Panc1 (cell line): ENCODE results near the gene SLC22A3. TPM values are rescaled to one million over a fixed set of nuclear protein-coding genes. Genes with fewer than 3 reads are reported as not detected.

Source experiments
- ATAC-seq: fragments of 200-7000 bp; cut with Tn5 transposase; 2 replicates; pipeline ENCODE4 v1.9.1; 2020; ENCODE audit warnings: mild to moderate bottlenecking, moderate library complexity
- BruUV-seq: library from RNA; stranded (reverse); fragments of 400-500 nt; replicated peaks from 2 replicates; lab custom pipeline; 2021; lab: Mats Ljungman, UMichigan
- CTCF ChIA-PET: fragments of 300-600 bp; sonication (Branson Sonifier 250); formaldehyde crosslinking; loops from one replicate; lab custom pipeline; 2022; ENCODE audit warnings: antibody characterized with exemption; lab: Charles Lee
- POLR2A ChIA-PET: fragments of 300-600 bp; sonication (Branson Sonifier 250); formaldehyde crosslinking; loops from one replicate; lab custom pipeline; 2022; ENCODE audit warnings: antibody characterized with exemption; lab: Charles Lee
- DNase-seq: peaks from one replicate; pipeline ENCODE4 v3.0.0-alpha.2; 2010; ENCODE audit warnings: low read depth, low spot score
- H3K27ac ChIP-seq: 2 replicates; pipeline ENCODE4 v1.5.1; 2011; ENCODE audit warnings: mild to moderate bottlenecking, low read length, inconsistent platforms
- H3K27me3 ChIP-seq: fragments of 200-500 bp; sonication (Bioruptor generic); 2 replicates; pipeline ENCODE4 v1.6.0; 2014; ENCODE audit warnings: low read length, inconsistent platforms; ENCODE audit not compliant: control insufficient read depth, insufficient read depth
- H3K36me3 ChIP-seq: fragments of 200-500 bp; sonication (Bioruptor generic); 2 replicates; pipeline ENCODE4 v1.5.1; 2014; ENCODE audit warnings: inconsistent platforms, mild to moderate bottlenecking, low read length, moderate library complexity; ENCODE audit not compliant: control insufficient read depth, insufficient read depth
- H3K4me1 ChIP-seq: 2 replicates; pipeline ENCODE4 v1.5.1; 2011; ENCODE audit warnings: inconsistent platforms, mild to moderate bottlenecking, low read length, moderate library complexity; ENCODE audit not compliant: control insufficient read depth, insufficient read depth
- H3K4me3 ChIP-seq, 2 experiments: 2 replicates each; pipeline ENCODE4 v1.5.1; 2011 to 2012; ENCODE audit warnings: low read depth in 2 of 2, low read length in 2 of 2, mild to moderate bottlenecking in 2 of 2, inconsistent platforms in 1 of 2, moderate library complexity in 1 of 2
- H3K9me3 ChIP-seq: fragments of 200-500 bp; sonication (Bioruptor generic); 2 replicates; pipeline ENCODE4 v1.5.1; 2014; ENCODE audit warnings: low read depth, mild to moderate bottlenecking, inconsistent platforms, low read length, moderate library complexity; ENCODE audit not compliant: control insufficient read depth, insufficient read depth
- CTCF ChIP-seq: fragments of 450-650 bp; IDR thresholded peaks from 2 replicates; pipeline ENCODE4 v1.5.1; 2017; ENCODE audit warnings: mild to moderate bottlenecking
- POLR2AphosphoS5 ChIP-seq: IDR thresholded peaks from 2 replicates; pipeline ENCODE4 v1.6.1; 2012; ENCODE audit warnings: mild to moderate bottlenecking, low read depth, low read length, moderate library complexity
- SIN3A ChIP-seq: IDR thresholded peaks from 2 replicates; pipeline ENCODE4 v1.6.1; 2012; ENCODE audit warnings: low read depth, mild to moderate bottlenecking, low read length, moderate library complexity, borderline replicate concordance; ENCODE audit not compliant: insufficient read depth
- TCF7L2 ChIP-seq: IDR thresholded peaks from 2 replicates; pipeline ENCODE4 v1.6.1; 2011; ENCODE audit warnings: mild to moderate bottlenecking, low read depth, low read length, inconsistent platforms
- in situ Hi-C: cut with HindIII; loops from 2 replicates; pipeline ENCODE4 v1.10.0; 2016; ENCODE audit warnings: low sequenced_read_pairs, low pct_unique_long_range_greater_than_20kb
- intact Hi-C: fragments of 100-400 bp; cut with micrococcal nuclease; formaldehyde crosslinking; loops from one replicate; pipeline ENCODE4 v1.10.0; 2022; ENCODE audit not compliant: unreplicated experiment
- total RNA-seq: library from RNA; stranded (reverse); gene quantifications from one replicate; pipeline ENCODE4 v1.2.1, GENCODE V29; 2021; ENCODE audit not compliant: unreplicated experiment
- TF ChIP-seq, protein P1 (sequence below), 2 experiments: IDR thresholded peaks; 2 replicates each; pipeline ENCODE4 v1.6.1; 2011 to 2012; ENCODE audit warnings: low read depth in 2 of 2, control low read depth in 1 of 2, low read length in 1 of 2, mild to moderate bottlenecking in 1 of 2, moderate library complexity in 1 of 2; ENCODE audit not compliant: insufficient read depth in 1 of 2

The SLC22A3 gene
- total RNA-seq, 1 experiment from 2014 or later = not detected

GRCh38 chr6:160343144-160343543, 5.0 kb upstream of the SLC22A3 start:
- ATAC-seq = no peak
- in situ Hi-C loops (no loop called here), intact Hi-C loops (no loop called here)

GRCh38 chr6:160344271-160344670, 3.9 kb upstream of the SLC22A3 start:
- ChIA-PET POLR2A (no interaction called here), CTCF (no interaction called here)
- DNase-seq (no peak), ATAC-seq (no peak)
- BruUV-seq = no TSS peak
- intact Hi-C loops (no loop called here), in situ Hi-C loops (no loop called here)
- Histone ChIP-seq H3K4me1 (no peaks in the 10 kb centered on the region), H3K9me3 (no peaks in the 10 kb centered on the region), H3K4me3 (no peak overlapping the region), H3K27me3 (peaks cover 8% of the 10 kb centered on the region), H3K36me3 (no peaks in the 10 kb centered on the region), H3K27ac (no peak overlapping the region)
- TF ChIP-seq POLR2AphosphoS5 (no peak), TCF7L2 (no peak), SIN3A (no peak), CTCF (no peak)
- TF ChIP-seq, protein P1, sequence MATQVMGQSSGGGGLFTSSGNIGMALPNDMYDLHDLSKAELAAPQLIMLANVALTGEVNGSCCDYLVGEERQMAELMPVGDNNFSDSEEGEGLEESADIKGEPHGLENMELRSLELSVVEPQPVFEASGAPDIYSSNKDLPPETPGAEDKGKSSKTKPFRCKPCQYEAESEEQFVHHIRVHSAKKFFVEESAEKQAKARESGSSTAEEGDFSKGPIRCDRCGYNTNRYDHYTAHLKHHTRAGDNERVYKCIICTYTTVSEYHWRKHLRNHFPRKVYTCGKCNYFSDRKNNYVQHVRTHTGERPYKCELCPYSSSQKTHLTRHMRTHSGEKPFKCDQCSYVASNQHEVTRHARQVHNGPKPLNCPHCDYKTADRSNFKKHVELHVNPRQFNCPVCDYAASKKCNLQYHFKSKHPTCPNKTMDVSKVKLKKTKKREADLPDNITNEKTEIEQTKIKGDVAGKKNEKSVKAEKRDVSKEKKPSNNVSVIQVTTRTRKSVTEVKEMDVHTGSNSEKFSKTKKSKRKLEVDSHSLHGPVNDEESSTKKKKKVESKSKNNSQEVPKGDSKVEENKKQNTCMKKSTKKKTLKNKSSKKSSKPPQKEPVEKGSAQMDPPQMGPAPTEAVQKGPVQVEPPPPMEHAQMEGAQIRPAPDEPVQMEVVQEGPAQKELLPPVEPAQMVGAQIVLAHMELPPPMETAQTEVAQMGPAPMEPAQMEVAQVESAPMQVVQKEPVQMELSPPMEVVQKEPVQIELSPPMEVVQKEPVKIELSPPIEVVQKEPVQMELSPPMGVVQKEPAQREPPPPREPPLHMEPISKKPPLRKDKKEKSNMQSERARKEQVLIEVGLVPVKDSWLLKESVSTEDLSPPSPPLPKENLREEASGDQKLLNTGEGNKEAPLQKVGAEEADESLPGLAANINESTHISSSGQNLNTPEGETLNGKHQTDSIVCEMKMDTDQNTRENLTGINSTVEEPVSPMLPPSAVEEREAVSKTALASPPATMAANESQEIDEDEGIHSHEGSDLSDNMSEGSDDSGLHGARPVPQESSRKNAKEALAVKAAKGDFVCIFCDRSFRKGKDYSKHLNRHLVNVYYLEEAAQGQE (IDR thresholded peaks at IDR 0.05; ENCODE audit: insufficient read depth in 1 of 2, low read depth in 2 of 2, low read length in 1 of 2) = no peak

More at GRCh38 chr6:160343144-160343543, 5.0 kb upstream of the SLC22A3 start:
- ChIA-PET POLR2A (no interaction called here), CTCF (no interaction called here)
- H3K27me3 ChIP-seq = peaks cover 4% of the 10 kb centered on the region; the same call in 1 of the 2 replicates
- H3K9me3 ChIP-seq = no peaks in the 10 kb centered on the region
- DNase-seq = no peak
- no peaks in the 10 kb centered on the region for H3K4me1 ChIP-seq
- H3K27ac ChIP-seq = no peak overlapping the region
- BruUV-seq = no TSS peak
- no peaks in the 10 kb centered on the region for H3K36me3 ChIP-seq
- TF ChIP-seq SIN3A (no peak), TCF7L2 (no peak), POLR2AphosphoS5 (no peak), CTCF (no peak)
- TF ChIP-seq, protein P1 (IDR thresholded peaks at IDR 0.05; ENCODE audit: insufficient read depth in 1 of 2, low read depth in 2 of 2, low read length in 1 of 2) = no peak
- no peak overlapping the region for H3K4me3 ChIP-seq
